ENCODE results near the gene PRKCZ.

Gene PRKCZ

DNA sequence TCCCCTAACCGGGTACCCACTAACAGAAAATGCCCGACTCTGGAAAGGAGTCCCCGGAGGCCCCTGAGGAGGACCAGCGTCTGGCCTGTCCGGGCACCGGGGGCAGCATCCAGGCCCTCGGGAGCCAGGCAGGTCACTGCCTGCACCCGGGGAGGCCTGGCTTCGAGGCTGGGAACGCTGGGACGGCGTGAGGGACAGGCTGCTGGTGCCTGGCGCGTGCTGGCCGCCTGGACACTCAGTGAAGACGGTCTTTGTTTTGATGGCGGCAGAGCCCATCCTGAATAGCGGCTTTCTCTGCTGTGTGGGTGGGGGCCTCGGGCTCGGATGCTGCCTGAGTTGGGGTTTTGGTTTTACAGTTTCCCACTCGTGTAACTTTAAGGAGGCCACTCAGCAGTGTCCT is 37.6 kb downstream of the PRKCZ start:
- no peak for TF ChIP-seq CTCF (IDR thresholded peaks at IDR 0.05; ENCODE audit: borderline replicate concordance, control extremely low read depth, extremely low read depth, insufficient read depth, missing control alignments)
- no peak for DNase-seq (ENCODE audit: low spot score)
- in situ Hi-C loops (cut with MboI; ENCODE audit: low sequenced_read_pairs, unreplicated experiment), result no loop called here

DNA sequence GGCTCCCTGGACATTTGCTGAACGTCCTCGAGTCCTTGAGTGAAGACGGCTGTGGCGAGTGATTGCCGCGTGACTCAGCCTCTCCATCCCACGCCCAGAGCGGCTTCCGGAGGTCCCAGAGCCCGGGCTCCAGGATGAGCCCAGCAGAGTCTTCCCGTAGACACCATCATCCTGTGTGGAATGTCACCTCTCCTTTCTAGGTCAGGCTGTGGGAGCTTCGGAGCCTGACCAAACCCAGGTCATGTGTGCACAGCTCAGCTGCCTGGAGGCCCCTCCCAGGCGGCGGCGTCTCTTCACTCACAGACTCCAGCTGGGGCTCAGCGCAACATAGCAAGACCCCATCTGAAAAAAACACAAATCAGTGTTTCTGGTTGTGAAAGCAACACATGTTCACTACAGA is 38.2 kb downstream of the PRKCZ start:
- in situ Hi-C loops (cut with MboI; ENCODE audit: low sequenced_read_pairs, unreplicated experiment), result no loop called here
- TF ChIP-seq CTCF (IDR thresholded peaks at IDR 0.05; ENCODE audit: borderline replicate concordance, control extremely low read depth, extremely low read depth, insufficient read depth, missing control alignments), result no peak
- DNase-seq (ENCODE audit: low spot score), result no peak

- in situ Hi-C loops (cut with MboI; ENCODE audit: low sequenced_read_pairs, unreplicated experiment), result no loop called here
- TF ChIP-seq CTCF (IDR thresholded peaks at IDR 0.05; ENCODE audit: borderline replicate concordance, control extremely low read depth, extremely low read depth, insufficient read depth, missing control alignments), result no peak
- no peak for DNase-seq (ENCODE audit: low spot score)
These were observed 38.8 kb downstream of the PRKCZ start for GRCh38 chr1:2089051-2089450.

DNA sequence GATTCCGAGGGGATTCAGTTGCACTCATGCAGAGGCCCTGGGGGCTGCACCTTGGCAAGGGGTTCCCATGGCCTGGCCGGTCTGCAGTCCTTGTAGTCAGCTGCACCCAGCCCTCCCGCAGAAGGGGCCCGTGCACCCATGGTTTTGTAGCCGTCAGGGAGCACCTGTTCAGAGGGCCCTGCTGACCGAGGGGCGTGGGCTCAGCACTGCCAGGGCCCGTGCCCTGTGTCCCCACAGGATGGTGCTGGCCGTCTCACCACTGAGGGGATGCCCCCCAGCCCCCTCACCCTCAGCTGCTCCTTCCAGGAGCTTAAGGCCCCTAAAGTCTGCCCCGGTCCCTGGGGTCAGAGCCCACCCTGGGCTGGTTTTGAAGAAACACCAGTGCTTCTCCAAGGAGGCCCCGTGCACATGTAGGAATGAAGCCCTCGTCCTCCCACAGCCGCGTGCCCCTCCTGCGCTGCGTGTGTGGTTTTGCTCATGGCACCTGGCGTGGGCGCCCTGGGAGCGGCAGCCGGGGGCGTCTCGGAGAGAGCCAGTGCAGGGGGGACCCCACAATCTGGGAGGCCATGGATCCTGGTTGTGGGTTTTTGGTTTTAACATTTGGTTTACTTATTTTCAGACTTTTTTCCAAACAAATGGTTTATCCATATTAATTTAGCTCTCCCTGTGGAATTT is 40.1 kb downstream of the PRKCZ start:
- in situ Hi-C loops (cut with MboI; ENCODE audit: low sequenced_read_pairs, unreplicated experiment), result no loop called here
- DNase-seq (ENCODE audit: low spot score), result no peak
- TF ChIP-seq CTCF (IDR thresholded peaks at IDR 0.05; ENCODE audit: borderline replicate concordance, control extremely low read depth, extremely low read depth, insufficient read depth, missing control alignments), result no peak

- DNase-seq (ENCODE audit: low spot score), result peak; percentile 73
- in situ Hi-C loops (cut with MboI; ENCODE audit: low sequenced_read_pairs, unreplicated experiment), result no loop called here
- peak; percentile 80 for TF ChIP-seq CTCF (IDR thresholded peaks at IDR 0.05; ENCODE audit: borderline replicate concordance, control extremely low read depth, extremely low read depth, insufficient read depth, missing control alignments)
These were observed 41.7 kb downstream of the PRKCZ start for GRCh38 chr1:2091611-2092604.

- no peak for TF ChIP-seq CTCF (IDR thresholded peaks at IDR 0.05; ENCODE audit: borderline replicate concordance, control extremely low read depth, extremely low read depth, insufficient read depth, missing control alignments)
- in situ Hi-C loops (cut with MboI; ENCODE audit: low sequenced_read_pairs, unreplicated experiment), result no loop called here
These were observed 42.8 kb downstream of the PRKCZ start for GRCh38 chr1:2093055-2093454.

More at GRCh38 chr1:2093055-2093454, 42.8 kb downstream of the PRKCZ start:
- DNase-seq (ENCODE audit: low spot score), result no peak

All from GM13976 (cell line).